B cell (primary cell): ENCODE results near the gene DNAH3. TPM values are rescaled to one million over a fixed set of nuclear protein-coding genes. Genes with fewer than 3 reads are reported as not detected.

Experiments used
- ATAC-seq: fragments of 200-7000 bp; cut with Tn5 transposase; one replicate; pipeline ENCODE4 v1.10.0; 2021; ENCODE audit warnings: low read depth, mild to moderate bottlenecking, moderate number of reproducible peaks, moderate library complexity
- CTCF ChIA-PET: fragments of 350-600 bp; sonication (Branson Sonifier 250); formaldehyde crosslinking; loops from one replicate; lab custom pipeline; 2021; ENCODE audit warnings: antibody characterized with exemption, inconsistent platforms; lab: Charles Lee
- POLR2A ChIA-PET: fragments of 350-600 bp; sonication (Branson Sonifier 250); formaldehyde crosslinking; loops from one replicate; lab custom pipeline; 2021; ENCODE audit warnings: antibody characterized with exemption; lab: Charles Lee
- DNase-seq: peaks from one replicate; pipeline ENCODE4 v3.0.0; 2013
- H2AFZ ChIP-seq: 2 replicates; pipeline ENCODE4 v1.6.1; 2012; ENCODE audit warnings: mild to moderate bottlenecking, low read depth, low read length; ENCODE audit not compliant: insufficient read depth, poor library complexity, severe bottlenecking
- H3K27ac ChIP-seq, 2 donors: 1 replicate in 1 of 2; 2 replicates in 1 of 2; pipeline ENCODE4 v1.5.1; 2012 to 2013; ENCODE audit warnings: low read length in 2 of 2, mild to moderate bottlenecking in 2 of 2, moderate library complexity in 1 of 2
- H3K27me3 ChIP-seq, 4 experiments: fragments of 200-600 bp in 1 of 4; sonication (generic) in 1 of 4; replicated peaks in 1 of 4; 1 replicate in 2 of 4; 2 replicates in 2 of 4; pipeline versions ENCODE4 v1.6.1 to v1.7.0; 2013 to 2016; ENCODE audit warnings: low read length in 3 of 4, mild to moderate bottlenecking in 2 of 4, mixed read lengths in 1 of 4, moderate library complexity in 1 of 4; ENCODE audit not compliant: insufficient read depth in 4 of 4, control insufficient read depth in 3 of 4; ENCODE audit errors: control extremely low read depth in 1 of 4
- H3K36me3 ChIP-seq, 2 experiments: replicated peaks in 1 of 2; 1 replicate in 1 of 2; 2 replicates in 1 of 2; pipeline versions ENCODE4 v1.6.1 to v1.7.1; 2013; ENCODE audit warnings: low read length in 1 of 2; ENCODE audit not compliant: insufficient read depth in 2 of 2, control insufficient read depth in 1 of 2; ENCODE audit errors: control extremely low read depth in 1 of 2, extremely low read depth in 1 of 2
- H3K4me1 ChIP-seq, 2 donors: fragments of 200-600 bp in 1 of 2; sonication (generic) in 1 of 2; 1 replicate in 1 of 2; 2 replicates in 1 of 2; pipeline versions ENCODE4 v1.5.1 to v1.6.1; 2013 to 2017; ENCODE audit warnings: low read length in 2 of 2; ENCODE audit not compliant: control insufficient read depth in 2 of 2, insufficient read depth in 2 of 2
- H3K4me2 ChIP-seq: replicated peaks from 2 replicates; pipeline ENCODE3; 2012; ENCODE audit warnings: mild to moderate bottlenecking, low read depth, low read length; ENCODE audit not compliant: poor library complexity, severe bottlenecking
- H3K4me3 ChIP-seq, 5 experiments: fragments of 200-600 bp in 1 of 5; sonication (generic) in 1 of 5; 1 replicate in 3 of 5; 2 replicates in 2 of 5; pipeline versions ENCODE4 v1.5.1 to v1.7.0; 2011 to 2016; ENCODE audit warnings: low read length in 4 of 5, mild to moderate bottlenecking in 4 of 5, low read depth in 2 of 5, control low read depth in 1 of 5, moderate library complexity in 1 of 5; ENCODE audit not compliant: insufficient read depth in 1 of 5; ENCODE audit errors: control extremely low read depth in 1 of 5, extremely low read depth in 1 of 5
- H3K79me2 ChIP-seq: fragments of 200-600 bp; sonication (generic); one replicate; pipeline ENCODE4 v1.6.0; 2016; ENCODE audit warnings: low read length; ENCODE audit not compliant: control insufficient read depth, insufficient read depth
- H3K9ac ChIP-seq: fragments of 200-600 bp; sonication (generic); 2 replicates; pipeline ENCODE4 v1.6.1; 2017; ENCODE audit warnings: mild to moderate bottlenecking, low read length, moderate library complexity
- H3K9me3 ChIP-seq, 3 donors: one replicate each; pipeline versions ENCODE4 v1.6.1 to v1.7.1; 2013; ENCODE audit warnings: low read length in 2 of 3; ENCODE audit not compliant: control insufficient read depth in 2 of 3, insufficient read depth in 1 of 3; ENCODE audit errors: control extremely low read depth in 1 of 3
- H4K20me1 ChIP-seq: 2 replicates; pipeline ENCODE4 v1.6.0; 2012; ENCODE audit warnings: mild to moderate bottlenecking, low read length; ENCODE audit not compliant: insufficient read depth, control insufficient read depth, poor library complexity, severe bottlenecking
- H3K27ac Mint-ChIP-seq: one replicate; pipeline ENCODE4 v1.8.0; 2021; ENCODE audit warnings: mixed read lengths
- H3K27me3 Mint-ChIP-seq: one replicate; pipeline ENCODE4 v1.8.0; 2021; ENCODE audit warnings: mixed read lengths
- H3K4me1 Mint-ChIP-seq: one replicate; pipeline ENCODE4 v1.8.0; 2021; ENCODE audit warnings: mixed read lengths
- H3K4me3 Mint-ChIP-seq: one replicate; pipeline ENCODE4 v1.8.0; 2021; ENCODE audit warnings: mixed read lengths
- H3K9me3 Mint-ChIP-seq: one replicate; pipeline ENCODE4 v1.8.0; 2022; ENCODE audit warnings: mixed read lengths; ENCODE audit not compliant: insufficient read depth
- EZH2 ChIP-seq: IDR thresholded peaks from 2 replicates; pipeline ENCODE4 v1.6.1; 2012; ENCODE audit warnings: borderline replicate concordance, low read depth, mild to moderate bottlenecking, moderate library complexity, low read length; ENCODE audit not compliant: insufficient read depth, poor library complexity, severe bottlenecking
- WGBS: methylation state at CpG from one replicate; pipeline ENCODE4 v1.1.5; 2013; ENCODE audit warnings: missing lambda C conversion rate; ENCODE audit not compliant: insufficient coverage; 5-methylcytosine and 5-hydroxymethylcytosine counted together
- intact Hi-C: fragments of 100-400 bp; cut with micrococcal nuclease; formaldehyde crosslinking; loops from one replicate; pipeline ENCODE4 v1.10.0; 2022
- polyA plus RNA-seq: library from polyadenylated mRNA; depleted of rRNA; stranded (reverse); fragments of >200 nt; gene quantifications from 2 replicates; pipeline ENCODE4 v1.2.3, GENCODE V29; 2012
- total RNA-seq, 2 donors: library from RNA; stranded (reverse); fragments of 120-200 nt in 1 of 2; gene quantifications; 1 replicate in 1 of 2; 2 replicates in 1 of 2; pipeline versions ENCODE4 v1.2.3 to v1.2.4, GENCODE V29; 2013 to 2022
- TF ChIP-seq, protein P1 (sequence below): fragments of 200-600 bp; IDR thresholded peaks from one replicate; pipeline ENCODE4 v1.8.0; 2022; ENCODE audit warnings: antibody characterized with exemption, mild to moderate bottlenecking

DNAH3 gene
- total and polyA plus RNA-seq, 2 donors (not counting 1 experiment from before 2014, with no cell fraction given): not detected

DNA sequence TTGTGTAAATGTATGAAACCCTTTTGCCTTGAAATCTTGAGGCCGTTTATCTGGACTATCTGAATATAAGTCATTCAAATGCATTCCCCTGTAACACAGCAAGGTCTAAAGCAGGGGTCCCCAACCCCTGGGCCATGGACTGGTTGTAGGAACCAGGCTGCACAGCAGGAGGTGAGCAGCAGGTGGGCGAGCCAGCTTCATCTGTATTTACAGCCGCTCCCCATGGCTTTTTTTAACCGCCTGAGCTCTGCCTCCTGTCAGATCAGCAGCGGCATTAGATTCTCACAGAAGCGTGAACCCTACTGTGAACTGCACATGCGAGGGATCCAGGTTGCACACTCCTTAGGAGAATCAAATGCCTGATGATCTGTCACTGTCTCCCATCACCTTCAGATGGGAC is 24.1 kb downstream of the DNAH3 start:
- Histone ChIP-seq H3K4me1 (no peaks in the 10 kb centered on the region), H3K4me2 (no peak overlapping the region), H3K36me3 (no peaks in the 10 kb centered on the region), H3K27me3 (peaks cover 0 to 3% (median 0%) of the 10 kb centered on the region in 4 experiments), H3K27ac (no peak overlapping the region), H2AFZ (no peak overlapping the region), H3K9ac (no peak overlapping the region), H3K79me2 (no peaks in the 10 kb centered on the region), H4K20me1 (no peaks in the 10 kb centered on the region), H3K4me3 (no peak overlapping the region), H3K9me3 (no peaks in the 10 kb centered on the region)
- ATAC-seq: no peak
- no peak for TF ChIP-seq EZH2
- TF ChIP-seq, protein P1, sequence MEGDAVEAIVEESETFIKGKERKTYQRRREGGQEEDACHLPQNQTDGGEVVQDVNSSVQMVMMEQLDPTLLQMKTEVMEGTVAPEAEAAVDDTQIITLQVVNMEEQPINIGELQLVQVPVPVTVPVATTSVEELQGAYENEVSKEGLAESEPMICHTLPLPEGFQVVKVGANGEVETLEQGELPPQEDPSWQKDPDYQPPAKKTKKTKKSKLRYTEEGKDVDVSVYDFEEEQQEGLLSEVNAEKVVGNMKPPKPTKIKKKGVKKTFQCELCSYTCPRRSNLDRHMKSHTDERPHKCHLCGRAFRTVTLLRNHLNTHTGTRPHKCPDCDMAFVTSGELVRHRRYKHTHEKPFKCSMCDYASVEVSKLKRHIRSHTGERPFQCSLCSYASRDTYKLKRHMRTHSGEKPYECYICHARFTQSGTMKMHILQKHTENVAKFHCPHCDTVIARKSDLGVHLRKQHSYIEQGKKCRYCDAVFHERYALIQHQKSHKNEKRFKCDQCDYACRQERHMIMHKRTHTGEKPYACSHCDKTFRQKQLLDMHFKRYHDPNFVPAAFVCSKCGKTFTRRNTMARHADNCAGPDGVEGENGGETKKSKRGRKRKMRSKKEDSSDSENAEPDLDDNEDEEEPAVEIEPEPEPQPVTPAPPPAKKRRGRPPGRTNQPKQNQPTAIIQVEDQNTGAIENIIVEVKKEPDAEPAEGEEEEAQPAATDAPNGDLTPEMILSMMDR: no peak
- no peak overlapping the region for H3K4me3 Mint-ChIP-seq
- CTCF ChIA-PET: no interaction called here
- POLR2A ChIA-PET: no interaction called here
- H3K9me3 Mint-ChIP-seq: no peaks in the 10 kb centered on the region
- no peaks in the 10 kb centered on the region for H3K27me3 Mint-ChIP-seq
- intact Hi-C loops: no loop called here
- H3K4me1 Mint-ChIP-seq: no peaks in the 10 kb centered on the region
- DNase-seq: no peak
- H3K27ac Mint-ChIP-seq: no peak overlapping the region
- 95% methylated on average over 7 of the region's 7 CpGs for WGBS

DNA sequence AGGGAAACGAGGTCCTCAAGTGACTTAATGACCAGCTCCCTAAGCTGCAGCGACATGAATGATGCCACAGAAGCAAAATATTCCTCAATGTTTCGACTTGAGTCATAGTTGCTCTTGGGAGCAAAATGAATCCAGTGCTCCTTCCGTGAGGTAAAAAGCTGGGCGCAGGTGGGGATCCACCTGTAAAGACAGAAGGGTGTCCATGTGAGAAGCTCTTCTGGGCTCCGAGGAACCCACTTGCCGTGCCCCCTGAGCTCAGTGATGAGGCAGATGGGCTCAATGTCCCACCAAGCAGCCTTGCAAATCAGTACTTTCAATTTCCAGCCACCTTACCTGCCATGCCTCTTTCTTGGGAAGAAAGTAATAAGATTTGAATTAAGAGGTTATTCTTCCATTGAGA is 25.5 kb downstream of the DNAH3 start:
- CTCF ChIA-PET: no interaction called here
- no peak overlapping the region for H3K4me3 Mint-ChIP-seq

More for the DNA sequence above, 25.5 kb downstream of the DNAH3 start:
- Mint-ChIP-seq H3K4me1 (no peaks in the 10 kb centered on the region), H3K9me3 (no peaks in the 10 kb centered on the region), H3K27me3 (no peaks in the 10 kb centered on the region), H3K27ac (no peak overlapping the region)
- 92% methylated on average over 5 of the region's 7 CpGs for WGBS
- TF ChIP-seq, protein P1: no peak
- H3K4me2 ChIP-seq: no peak overlapping the region
- no peak overlapping the region for H3K27ac ChIP-seq
- no peaks in the 10 kb centered on the region for H3K79me2 ChIP-seq
- no peaks in the 10 kb centered on the region for H3K36me3 ChIP-seq
- no peak overlapping the region for H2AFZ ChIP-seq
- no peak overlapping the region for H3K4me3 ChIP-seq
- no peaks in the 10 kb centered on the region for H4K20me1 ChIP-seq
- no peak for ATAC-seq
- no peaks in the 10 kb centered on the region for H3K4me1 ChIP-seq
- no peak overlapping the region for H3K9ac ChIP-seq
- no peak for DNase-seq
- intact Hi-C loops: no loop called here
- POLR2A ChIA-PET: no interaction called here
- no peaks in the 10 kb centered on the region for H3K27me3 ChIP-seq
- no peaks in the 10 kb centered on the region for H3K9me3 ChIP-seq
